ENCODE data around the gene C17orf58.
"Not testable (repeated sequence)": the region's sequence is repeated elsewhere in the genome, so short reads cannot be mapped to it uniquely, and the experiment has no call there.

Gene C17orf58

DNA sequence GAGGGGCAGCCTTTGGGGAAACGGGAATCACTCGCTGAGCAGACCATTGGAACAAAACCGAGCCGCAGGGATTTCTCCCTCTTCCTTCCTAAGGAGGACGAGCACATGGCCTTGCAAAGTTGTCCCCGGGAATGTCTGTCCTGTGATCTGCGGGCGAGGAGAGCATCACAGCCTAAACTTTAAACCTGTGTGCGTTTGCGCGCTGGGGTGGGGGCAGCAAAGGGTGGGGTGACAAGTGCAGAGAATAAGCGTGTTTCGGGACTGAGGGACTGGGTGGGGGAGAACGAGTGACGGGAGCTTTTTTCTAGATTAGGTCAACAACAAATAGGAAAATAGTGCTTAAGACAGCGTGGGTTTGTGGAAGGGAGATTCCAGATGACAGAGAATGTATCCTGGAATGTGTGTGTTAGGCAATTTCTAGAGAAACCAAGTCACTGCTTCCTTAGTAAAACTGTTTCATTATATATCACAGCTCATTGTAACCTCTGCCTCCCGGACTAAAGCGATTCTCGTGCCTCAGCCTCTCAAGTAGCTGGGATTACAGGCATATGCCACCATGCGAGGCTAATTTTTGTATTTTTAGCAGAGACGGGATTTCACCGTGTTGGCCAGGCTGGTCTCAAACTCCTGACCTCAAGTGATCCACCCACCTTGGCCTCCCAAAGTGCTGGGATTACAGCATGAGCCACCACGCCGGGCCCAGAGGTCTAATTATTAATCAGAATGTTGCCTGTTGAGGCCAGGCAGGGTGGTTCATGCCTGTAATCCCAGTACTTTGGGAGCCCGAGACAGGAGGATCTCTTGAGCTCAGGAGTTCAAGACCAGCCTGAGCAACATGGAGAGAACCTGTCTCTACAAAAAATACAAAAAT, at the start of gene C17orf58:
C17orf58 (minus strand) TSS at position 169 of the 871 bp plus-strand sequence. CDS start 271 bp downstream, outside the sequence.
- not testable (repeated sequence) for DNase-seq (ENCODE audit: low read depth in 3 of 3)

GRCh38 chr17:68036304-68037147, 40.3 kb upstream of the C17orf58 start:
- DNase-seq (ENCODE audit: low read depth in 3 of 3) = no peak

DNA sequence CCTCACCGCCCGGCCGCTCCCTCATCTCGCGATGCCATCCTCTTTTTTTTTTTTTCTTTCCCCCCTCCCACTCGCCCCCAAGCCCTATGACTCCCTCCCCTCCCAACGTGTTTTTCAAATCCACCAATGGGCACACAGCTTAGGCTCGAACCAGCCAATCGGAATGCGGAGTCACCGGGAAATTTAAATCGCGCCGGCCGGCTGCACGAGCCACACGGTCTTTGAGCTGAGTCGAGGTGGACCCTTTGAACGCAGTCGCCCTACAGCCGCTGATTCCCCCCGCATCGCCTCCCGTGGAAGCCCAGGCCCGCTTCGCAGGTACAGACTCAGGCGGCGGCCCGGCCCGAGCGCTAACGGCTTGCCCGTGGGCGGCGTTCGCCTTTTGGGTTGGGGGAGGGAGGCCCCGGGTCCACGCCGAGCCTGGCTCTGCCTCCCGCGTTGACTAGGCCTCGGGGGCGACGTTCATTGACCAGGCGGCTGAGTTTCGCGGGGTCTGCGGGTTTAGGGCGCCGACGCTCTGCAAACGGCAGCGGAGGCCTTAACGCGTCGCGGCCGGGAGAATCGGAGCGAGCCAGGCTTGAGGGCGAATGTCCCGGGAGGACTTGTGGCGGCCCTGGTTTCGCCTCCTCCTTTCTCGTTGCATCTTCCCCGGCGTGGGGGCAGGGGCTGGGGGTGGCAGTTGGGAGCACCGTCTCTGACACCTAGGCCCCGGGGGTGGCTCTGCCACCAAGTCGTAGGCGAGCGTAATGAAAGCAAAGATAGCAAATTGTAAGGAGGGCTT, 39.4 kb upstream of the C17orf58 start, which contains the start of gene KPNA2:
KPNA2 (plus strand) TSS at position 213 of the 781 bp plus-strand sequence. CDS start 1,398 bp downstream, outside the sequence.
- peak; percentile 78 to 85 (median 79) for DNase-seq (ENCODE audit: low read depth in 3 of 3)

DNA sequence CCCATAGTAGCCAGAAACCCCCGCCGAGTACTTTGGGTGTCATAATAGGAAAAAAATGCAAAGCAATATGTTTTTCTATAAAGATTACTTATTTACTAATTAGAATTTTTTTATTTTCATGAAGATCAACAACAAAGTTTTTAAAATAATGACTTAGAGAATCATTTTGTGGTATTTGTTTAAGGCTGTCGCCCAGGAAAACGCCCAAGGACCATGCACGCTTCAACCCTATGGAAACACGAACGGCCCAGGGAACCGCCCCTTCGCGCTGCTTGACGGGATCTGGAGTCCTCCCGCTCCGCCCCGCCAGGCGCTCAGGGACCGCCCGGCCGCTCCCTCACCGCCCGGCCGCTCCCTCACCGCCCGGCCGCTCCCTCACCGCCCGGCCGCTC, 38.9 kb upstream of the C17orf58 start:
- peak; percentile 63 to 81 (median 76) for DNase-seq (ENCODE audit: low read depth in 3 of 3)

DNA sequence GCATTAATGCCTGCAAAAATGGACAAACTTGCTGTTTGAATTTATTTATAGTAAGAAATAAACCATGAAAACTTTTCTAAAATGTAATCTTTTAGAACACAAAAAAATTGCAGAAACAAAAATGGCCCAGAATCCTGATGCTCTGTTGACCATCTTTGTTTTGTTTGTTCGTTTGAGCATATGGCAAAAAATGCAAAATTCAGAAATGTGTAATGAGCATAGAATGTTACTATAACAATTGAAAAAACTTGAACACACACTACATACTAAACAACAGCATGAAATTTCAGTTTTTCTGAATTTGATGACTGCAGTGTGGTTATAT, 38.1 kb upstream of the C17orf58 start:
- DNase-seq (ENCODE audit: low read depth in 3 of 3) = no peak

GRCh38 chr17:68033636-68034451, 37.6 kb upstream of the C17orf58 start:
- no peak for DNase-seq (ENCODE audit: low read depth in 3 of 3)

DNA sequence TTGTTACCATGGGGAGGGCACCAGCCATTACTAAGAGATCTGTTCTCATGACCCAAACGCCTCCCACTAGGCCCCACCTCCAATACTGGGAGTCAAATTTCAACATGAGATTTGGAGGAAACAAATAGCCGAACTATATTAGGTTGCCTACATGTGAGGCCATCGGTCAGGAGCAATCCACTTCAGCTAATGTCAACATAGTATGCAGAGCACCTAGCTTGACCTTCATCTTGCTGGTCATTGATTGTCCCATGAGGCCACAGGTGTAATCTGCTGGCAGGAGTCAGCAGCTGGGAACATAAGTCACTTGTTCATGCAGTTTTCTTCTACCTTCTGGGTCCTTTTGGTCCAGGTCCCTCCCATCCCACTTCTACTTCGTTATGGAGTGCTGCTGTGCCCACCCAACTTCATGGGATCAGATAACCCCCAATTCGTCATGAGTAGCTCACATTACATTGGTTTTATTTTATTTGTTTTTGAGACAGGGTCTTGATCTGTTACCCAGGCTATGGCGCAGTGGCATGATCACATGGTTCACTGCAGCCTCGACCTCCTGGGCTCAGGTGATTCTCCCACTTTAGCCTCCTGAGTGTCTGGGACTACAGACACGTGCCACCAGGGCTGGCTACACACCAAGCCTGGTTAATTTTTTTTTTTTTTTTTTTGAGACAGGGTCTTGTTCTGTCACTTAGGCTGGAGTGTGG, 33.4 kb upstream of the C17orf58 start:
- no peak for DNase-seq (ENCODE audit: low read depth in 3 of 3)

DNA sequence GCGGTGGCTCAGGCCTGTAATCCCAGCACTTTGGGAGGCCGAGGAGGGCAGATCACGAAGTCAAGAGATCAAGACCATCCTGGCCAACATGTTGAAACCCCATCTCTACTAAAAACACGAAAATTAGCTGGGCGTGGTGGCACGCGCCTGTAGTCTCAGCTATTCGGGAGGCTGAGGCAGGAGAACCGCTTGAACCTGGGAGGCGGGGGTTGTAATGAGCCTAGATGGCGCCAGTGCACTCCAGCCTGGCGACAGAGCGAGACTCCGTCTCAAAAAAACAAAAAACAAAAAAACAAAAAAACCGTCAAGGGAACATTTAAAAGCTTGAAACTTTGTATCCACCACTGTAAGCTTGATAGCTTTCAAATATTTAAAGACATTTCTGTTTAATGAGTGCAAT, 26.3 kb upstream of the C17orf58 start:
- not testable (repeated sequence) for DNase-seq (ENCODE audit: low read depth in 3 of 3)

DNA sequence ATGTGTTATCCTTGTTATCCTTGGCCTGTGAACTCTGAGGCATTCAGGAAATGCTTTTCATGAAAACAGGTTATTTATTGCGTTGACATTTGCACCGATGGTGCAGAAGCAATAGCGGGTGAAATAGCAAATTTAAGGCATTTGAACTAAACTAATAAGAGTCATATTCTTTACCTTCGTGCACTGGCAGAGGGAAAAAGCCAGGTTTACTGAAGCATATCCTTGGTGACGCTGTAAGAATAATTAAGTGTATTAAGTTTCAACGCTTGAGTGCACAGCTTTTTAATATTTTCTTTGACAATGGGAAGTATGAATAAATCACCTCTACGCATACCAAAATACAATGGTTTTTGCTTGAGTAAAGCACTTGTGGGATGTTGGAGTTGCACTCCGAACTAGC, 25.7 kb upstream of the C17orf58 start:
- DNase-seq (ENCODE audit: low read depth in 3 of 3) = no peak

DNA sequence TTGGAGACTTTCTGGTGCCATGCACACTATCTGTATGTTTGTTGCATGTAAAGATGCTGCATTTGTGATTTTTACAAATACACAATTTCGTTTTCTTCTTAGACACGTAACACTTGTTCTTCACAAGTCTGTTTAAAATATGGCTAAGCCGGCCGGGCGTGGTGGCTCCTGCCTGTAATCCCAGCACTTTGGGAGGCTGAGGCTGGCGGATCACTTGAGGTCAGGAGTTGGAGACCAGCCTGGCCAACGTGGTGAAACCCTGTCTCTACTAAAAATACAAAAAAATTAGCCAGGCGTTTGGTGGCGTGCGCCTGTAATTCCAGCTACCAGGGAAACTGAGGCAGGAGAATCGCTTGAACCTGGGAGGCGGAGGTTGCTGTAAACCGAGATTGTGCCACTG, 24.5 kb upstream of the C17orf58 start:
- DNase-seq (ENCODE audit: low read depth in 3 of 3) = not testable (repeated sequence)

DNA sequence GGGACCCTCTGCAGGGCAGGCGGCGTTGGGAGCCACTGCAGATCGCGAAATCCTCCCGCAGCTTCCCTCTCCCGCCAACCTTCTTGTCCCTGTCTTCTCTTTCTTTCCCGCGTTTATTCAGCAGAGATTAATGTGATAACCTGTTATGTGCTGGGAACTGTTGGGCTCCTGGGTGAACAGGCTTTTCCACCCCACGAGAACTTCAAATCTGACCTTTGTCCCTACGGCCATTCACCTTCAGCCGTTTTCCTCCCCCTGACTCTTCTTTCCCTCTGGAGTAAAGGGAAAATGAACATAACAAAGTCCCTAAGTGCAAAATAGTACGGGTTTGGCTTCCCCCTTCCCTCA, 24.1 kb upstream of the C17orf58 start:
- DNase-seq (ENCODE audit: low read depth in 3 of 3) = no peak

GRCh38 chr17:68019675-68020408, 23.6 kb upstream of the C17orf58 start:
- peak; percentile 97 to 100 (median 98) for DNase-seq (ENCODE audit: low read depth in 3 of 3)

- DNase-seq (ENCODE audit: low read depth in 3 of 3) = no peak
These were observed 23.0 kb upstream of the C17orf58 start for GRCh38 chr17:68019336-68019674.

GRCh38 chr17:68018493-68018892, 22.2 kb upstream of the C17orf58 start:
- not testable (repeated sequence) for DNase-seq (ENCODE audit: low read depth in 3 of 3)

DNA sequence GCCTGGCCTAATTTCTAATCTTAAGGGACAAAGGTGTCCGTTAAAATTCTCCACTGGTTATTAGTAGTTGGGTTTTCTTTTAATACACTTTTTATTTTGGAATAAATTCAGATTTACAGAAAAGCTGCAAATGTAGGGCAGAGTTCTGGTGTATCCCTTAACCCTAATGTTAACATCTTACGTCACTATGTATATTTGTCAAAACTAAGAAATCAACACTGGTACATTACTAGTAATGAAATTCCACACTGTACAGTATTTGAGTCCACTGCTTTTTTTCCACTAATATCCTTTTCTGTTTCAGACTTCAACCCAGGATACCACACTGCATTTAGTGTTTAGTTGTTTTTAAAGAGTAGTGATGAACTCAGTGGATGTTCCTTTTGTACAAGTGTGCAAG, 20.6 kb upstream of the C17orf58 start:
- DNase-seq (ENCODE audit: low read depth in 3 of 3) = no peak

DNA sequence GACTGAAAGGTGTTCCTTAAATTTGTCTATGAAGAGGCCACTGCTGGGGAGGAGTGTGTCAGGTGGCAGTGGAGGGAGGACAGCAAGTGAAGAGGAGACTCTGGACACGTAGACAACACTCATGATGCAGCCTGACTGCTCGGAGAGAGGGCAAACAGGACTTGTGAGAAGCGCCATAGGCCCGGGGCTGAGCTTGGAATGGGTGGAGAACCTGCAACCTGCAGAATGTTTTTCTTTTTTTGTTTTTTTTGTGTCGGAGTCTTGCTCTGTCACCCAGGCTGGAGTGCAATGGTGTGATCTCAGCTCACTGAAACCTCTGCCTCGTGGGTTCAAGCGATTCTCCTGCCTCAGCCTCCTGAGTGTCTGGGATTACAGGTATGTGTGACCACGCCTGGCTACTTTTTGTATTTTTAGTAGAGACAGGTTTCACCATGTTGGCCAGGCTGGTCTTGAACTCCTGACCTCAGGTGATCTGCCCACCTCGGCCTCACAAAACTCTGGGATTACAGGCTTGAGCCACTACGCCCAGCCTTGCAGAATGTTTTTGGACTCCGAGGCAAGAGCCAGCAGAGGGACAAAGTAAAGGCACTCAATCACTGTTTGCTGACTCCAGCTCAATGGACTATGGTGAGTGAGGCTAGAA, 18.9 kb upstream of the C17orf58 start:
- DNase-seq (ENCODE audit: low read depth in 3 of 3) = no peak

DNA sequence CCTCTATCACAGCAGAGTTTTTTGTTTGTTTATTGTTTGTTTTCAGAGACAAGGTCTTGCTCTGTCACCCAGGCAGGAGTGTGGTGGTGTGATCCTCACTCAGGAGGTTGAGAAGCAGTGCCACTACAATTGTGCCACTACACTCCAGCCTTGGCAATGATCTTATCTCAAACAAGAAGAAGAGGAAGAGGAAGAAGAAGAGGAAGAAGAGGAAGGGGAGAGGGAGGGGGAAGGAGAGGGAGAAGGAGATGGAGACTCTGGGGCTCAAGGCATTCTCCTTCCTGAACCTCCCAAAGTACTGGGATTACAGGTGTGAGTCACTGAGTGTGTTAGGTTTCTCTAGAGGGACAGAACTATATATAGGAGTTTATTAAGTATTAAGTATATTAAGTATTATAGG, 17.1 kb upstream of the C17orf58 start:
- DNase-seq (ENCODE audit: low read depth in 3 of 3) = no peak

- DNase-seq (ENCODE audit: low read depth in 3 of 3) = peak in 2 of 3 experiments; percentile 29 to 44
These were observed 15.0 kb upstream of the C17orf58 start for GRCh38 chr17:68011199-68011665.

GRCh38 chr17:68006797-68007196, 10.5 kb upstream of the C17orf58 start:
- no peak for DNase-seq (ENCODE audit: low read depth in 3 of 3)

Data from stimulated activated CD4-positive, alpha-beta T cell treated with anti-CD3 and anti-CD28 coated beads, TNF-alpha, amount 100 ng/mL, for 4 hours (primary cell).